Measurements from ENCODE around the gene CPOX. TPM values are rescaled to one million over a fixed set of nuclear protein-coding genes. Genes with fewer than 3 reads are reported as not detected.

The CPOX gene
- polyA plus RNA-seq, 1 donor from 2014 or later, result 5.7 TPM

GRCh38 chr3:98601180-98601579, 7.8 kb upstream of the CPOX start:
- Mint-ChIP-seq H3K27me3 (peaks cover 6% of the 10 kb centered on the region), H3K4me1 (peaks cover 0 to 7% (median 6%) of the 10 kb centered on the region in 3 donors), H3K27ac (no peak overlapping the region), H3K4me3 (no peak overlapping the region), H3K36me3 (no peaks in the 10 kb centered on the region), H3K9me3 (peaks cover 0 to 4% (median 4%) of the 10 kb centered on the region in 3 donors)

- peaks cover 4% of the 10 kb centered on the region for H3K27me3 Mint-ChIP-seq
- H3K36me3 Mint-ChIP-seq, result no peaks in the 10 kb centered on the region
- H3K27ac Mint-ChIP-seq, result no peak overlapping the region
- H3K9me3 Mint-ChIP-seq, result peaks cover 0 to 4% (median 4%) of the 10 kb centered on the region in 3 donors
- no peak overlapping the region for H3K4me3 Mint-ChIP-seq
- peaks cover 0 to 7% (median 6%) of the 10 kb centered on the region in 3 donors for H3K4me1 Mint-ChIP-seq
These were observed 7.1 kb upstream of the CPOX start for GRCh38 chr3:98600412-98601095.

- Mint-ChIP-seq H3K27ac (no peak overlapping the region), H3K36me3 (no peaks in the 10 kb centered on the region), H3K4me1 (peaks cover 0 to 7% (median 6%) of the 10 kb centered on the region in 3 donors), H3K9me3 (peaks cover 0 to 4% (median 3%) of the 10 kb centered on the region in 3 donors), H3K4me3 (peak overlapping the region in 1 of 4 donors; percentile 37), H3K27me3 (peaks cover 4% of the 10 kb centered on the region)
These were observed 6.4 kb upstream of the CPOX start for GRCh38 chr3:98599647-98600411.

GRCh38 chr3:98598492-98598891, 5.1 kb upstream of the CPOX start:
- Mint-ChIP-seq H3K27me3 (no peaks in the 10 kb centered on the region), H3K4me1 (peaks cover 6 to 13% (median 11%) of the 10 kb centered on the region in 3 donors), H3K4me3 (no peak overlapping the region), H3K9me3 (no peaks in the 10 kb centered on the region), H3K36me3 (no peaks in the 10 kb centered on the region), H3K27ac (no peak overlapping the region)

- Mint-ChIP-seq H3K4me3 (peak overlapping the region in 2 of 4 donors; percentile 30 to 69), H3K27me3 (no peaks in the 10 kb centered on the region), H3K27ac (peak overlapping the region in 1 of 3 donors; percentile 10), H3K9me3 (no peaks in the 10 kb centered on the region), H3K36me3 (no peaks in the 10 kb centered on the region), H3K4me1 (peaks cover 12 to 23% (median 16%) of the 10 kb centered on the region in 3 donors)
These were observed 3.4 kb upstream of the CPOX start for GRCh38 chr3:98596541-98597500.

GRCh38 chr3:98596087-98596486, 2.7 kb upstream of the CPOX start:
- Mint-ChIP-seq H3K36me3 (no peaks in the 10 kb centered on the region), H3K4me1 (peaks cover 12 to 28% (median 16%) of the 10 kb centered on the region in 3 donors), H3K27me3 (no peaks in the 10 kb centered on the region), H3K9me3 (no peaks in the 10 kb centered on the region), H3K27ac (no peak overlapping the region), H3K4me3 (no peak overlapping the region)

GRCh38 chr3:98594628-98595324, 1.4 kb upstream of the CPOX start:
- no peaks in the 10 kb centered on the region for H3K9me3 Mint-ChIP-seq
- no peaks in the 10 kb centered on the region for H3K27me3 Mint-ChIP-seq
- H3K4me3 Mint-ChIP-seq, result peak overlapping the region; percentile 50 to 100 (median 66)
- peaks cover 12 to 24% (median 18%) of the 10 kb centered on the region in 3 donors for H3K4me1 Mint-ChIP-seq
- H3K36me3 Mint-ChIP-seq, result no peaks in the 10 kb centered on the region
- no peak overlapping the region for H3K27ac Mint-ChIP-seq

- Mint-ChIP-seq H3K4me3 (peak overlapping the region; percentile 73 to 96 (median 85)), H3K27ac (peak overlapping the region in 1 of 3 donors; percentile 68), H3K4me1 (peaks cover 21 to 29% (median 25%) of the 10 kb centered on the region in 3 donors), H3K36me3 (no peaks in the 10 kb centered on the region), H3K27me3 (no peaks in the 10 kb centered on the region), H3K9me3 (no peaks in the 10 kb centered on the region)
These were observed 971 bp downstream of the CPOX start for GRCh38 chr3:98592345-98592935.

- Mint-ChIP-seq H3K36me3 (peaks cover 2% of the 10 kb centered on the region), H3K27ac (no peak overlapping the region), H3K27me3 (no peaks in the 10 kb centered on the region), H3K4me3 (peak overlapping the region in 1 of 4 donors; percentile 46), H3K9me3 (no peaks in the 10 kb centered on the region), H3K4me1 (peaks cover 15 to 27% (median 25%) of the 10 kb centered on the region in 3 donors)
These were observed 3.9 kb downstream of the CPOX start for GRCh38 chr3:98589331-98590036.

- no peaks in the 10 kb centered on the region for H3K27me3 Mint-ChIP-seq
- H3K4me1 Mint-ChIP-seq, result peaks cover 9 to 21% (median 20%) of the 10 kb centered on the region in 3 donors
- no peak overlapping the region for H3K4me3 Mint-ChIP-seq
- no peaks in the 10 kb centered on the region for H3K9me3 Mint-ChIP-seq
- H3K27ac Mint-ChIP-seq, result no peak overlapping the region
- peaks cover 2% of the 10 kb centered on the region for H3K36me3 Mint-ChIP-seq
These were observed 5.3 kb downstream of the CPOX start for GRCh38 chr3:98588065-98588464.

- Mint-ChIP-seq H3K27ac (no peak overlapping the region), H3K9me3 (no peaks in the 10 kb centered on the region), H3K36me3 (peaks cover 2% of the 10 kb centered on the region), H3K4me1 (peaks cover 9 to 19% (median 18%) of the 10 kb centered on the region in 3 donors), H3K4me3 (no peak overlapping the region), H3K27me3 (no peaks in the 10 kb centered on the region)
These were observed 5.8 kb downstream of the CPOX start for GRCh38 chr3:98587654-98588053.

GRCh38 chr3:98584547-98584946, 8.9 kb downstream of the CPOX start:
- H3K4me1 Mint-ChIP-seq, result peaks cover 5 to 9% (median 9%) of the 10 kb centered on the region in 3 donors
- H3K27me3 Mint-ChIP-seq, result no peaks in the 10 kb centered on the region
- H3K9me3 Mint-ChIP-seq, result no peaks in the 10 kb centered on the region
- no peak overlapping the region for H3K4me3 Mint-ChIP-seq
- no peak overlapping the region for H3K27ac Mint-ChIP-seq
- peaks cover 2% of the 10 kb centered on the region for H3K36me3 Mint-ChIP-seq

GRCh38 chr3:98583766-98584165, 9.6 kb downstream of the CPOX start:
- peaks cover 2% of the 10 kb centered on the region for H3K36me3 Mint-ChIP-seq
- H3K9me3 Mint-ChIP-seq, result no peaks in the 10 kb centered on the region
- H3K4me1 Mint-ChIP-seq, result peaks cover 4 to 9% (median 5%) of the 10 kb centered on the region in 3 donors
- H3K4me3 Mint-ChIP-seq, result no peak overlapping the region
- H3K27me3 Mint-ChIP-seq, result no peaks in the 10 kb centered on the region
- no peak overlapping the region for H3K27ac Mint-ChIP-seq
